ENCODE data around the gene LRRC15. TPM values are rescaled to one million over a fixed set of nuclear protein-coding genes. Genes with fewer than 3 reads are reported as not detected.

Gene LRRC15
- total and polyA plus RNA-seq, 2 experiments from 2014 or later: 0.06 TPM; not detected in 1

GRCh38 chr3:194368918-194369317, 625 bp downstream of the LRRC15 start:
- TF ChIP-seq CTCF (IDR thresholded peaks at IDR 0.05; ENCODE audit: low read depth, low read length): no peak
- Histone ChIP-seq H3K36me3 (no peaks in the 10 kb centered on the region), H3K9me3 (ENCODE audit: low read depth) (no peaks in the 10 kb centered on the region), H3K4me1 (ENCODE audit: low read depth) (peaks cover 10% of the 10 kb centered on the region), H3K4me3 (no peak overlapping the region), H3K27ac (no peak overlapping the region), H3K27me3 (peaks cover 10% of the 10 kb centered on the region)
- no peak for DNase-seq (ENCODE audit: low read depth in 1 of 2, low spot score in 1 of 2)

GRCh38 chr3:194367992-194368841, 1.3 kb downstream of the LRRC15 start:
- H3K9me3 ChIP-seq (ENCODE audit: low read depth): no peaks in the 10 kb centered on the region
- no peak for TF ChIP-seq CTCF (IDR thresholded peaks at IDR 0.05; ENCODE audit: low read depth, low read length)
- H3K27me3 ChIP-seq: peaks cover 10% of the 10 kb centered on the region
- no peak overlapping the region for H3K27ac ChIP-seq
- no peaks in the 10 kb centered on the region for H3K36me3 ChIP-seq
- H3K4me1 ChIP-seq (ENCODE audit: low read depth): peaks cover 10% of the 10 kb centered on the region
- DNase-seq (ENCODE audit: low read depth in 1 of 2, low spot score in 1 of 2): peak in 1 of 2 donors; percentile 27
- H3K4me3 ChIP-seq: no peak overlapping the region

- no peaks in the 10 kb centered on the region for H3K36me3 ChIP-seq
- H3K27ac ChIP-seq: no peak overlapping the region
- H3K27me3 ChIP-seq: peaks cover 10% of the 10 kb centered on the region
- H3K9me3 ChIP-seq (ENCODE audit: low read depth): no peaks in the 10 kb centered on the region
- no peak for TF ChIP-seq CTCF (IDR thresholded peaks at IDR 0.05; ENCODE audit: low read depth, low read length)
- DNase-seq (ENCODE audit: low read depth in 1 of 2, low spot score in 1 of 2): no peak
- H3K4me3 ChIP-seq: no peak overlapping the region
- peaks cover 10% of the 10 kb centered on the region for H3K4me1 ChIP-seq (ENCODE audit: low read depth)
Measured at GRCh38 chr3:194365978-194366490, 3.5 kb downstream of the LRRC15 start.

GRCh38 chr3:194365526-194365925, 4.0 kb downstream of the LRRC15 start:
- Histone ChIP-seq H3K36me3 (no peaks in the 10 kb centered on the region), H3K4me3 (no peak overlapping the region)
- TF ChIP-seq CTCF (IDR thresholded peaks at IDR 0.05; ENCODE audit: low read depth, low read length): no peak

GRCh38 chr3:194364652-194365434, 4.7 kb downstream of the LRRC15 start:
- peak overlapping the region; percentile 7 for H3K27ac ChIP-seq
- H3K4me3 ChIP-seq: no peak overlapping the region
- no peaks in the 10 kb centered on the region for H3K9me3 ChIP-seq (ENCODE audit: low read depth)
- no peaks in the 10 kb centered on the region for H3K36me3 ChIP-seq
- H3K27me3 ChIP-seq: peaks cover 10% of the 10 kb centered on the region
- peaks cover 10% of the 10 kb centered on the region for H3K4me1 ChIP-seq (ENCODE audit: low read depth)
- peak; percentile 64 to 76 for DNase-seq (ENCODE audit: low read depth in 1 of 2, low spot score in 1 of 2)
- no peak for TF ChIP-seq CTCF (IDR thresholded peaks at IDR 0.05; ENCODE audit: low read depth, low read length)

More at GRCh38 chr3:194365526-194365925, 4.0 kb downstream of the LRRC15 start:
- no peaks in the 10 kb centered on the region for H3K9me3 ChIP-seq (ENCODE audit: low read depth)
- DNase-seq (ENCODE audit: low read depth in 1 of 2, low spot score in 1 of 2): no peak
- H3K4me1 ChIP-seq (ENCODE audit: low read depth): peaks cover 10% of the 10 kb centered on the region
- H3K27ac ChIP-seq: no peak overlapping the region
- peaks cover 10% of the 10 kb centered on the region for H3K27me3 ChIP-seq
